Measurements from ENCODE around the gene SURF1.
A peak's percentile ranks its signal among the peaks of the same experiment; 100 is the strongest.

The SURF1 gene

DNA sequence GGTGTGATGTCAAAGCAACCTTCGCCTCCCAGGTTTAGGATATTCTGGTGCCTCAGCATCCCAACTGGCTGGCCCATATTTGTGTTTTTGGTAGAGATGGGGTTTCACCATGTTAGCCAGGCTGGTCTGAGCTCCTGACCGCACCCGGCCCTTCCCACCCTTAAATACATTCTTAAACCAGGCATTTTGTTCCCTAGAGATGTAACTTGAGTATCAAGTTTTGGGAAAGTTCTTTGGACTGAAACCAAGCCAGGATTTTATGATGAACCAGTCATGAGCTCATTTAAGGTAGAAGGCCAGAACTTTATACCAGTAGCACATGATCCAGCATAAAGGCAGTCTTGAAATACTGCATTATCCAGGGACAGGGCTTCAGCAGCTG is 4.8 kb downstream of the SURF1 start:
- H3K27me3 ChIP-seq (ENCODE audit: control insufficient read depth in 1 of 2, insufficient read depth in 2 of 2, low read length in 2 of 2), result no peaks in the 10 kb centered on the region
- H3K4me3 ChIP-seq (ENCODE audit: low read length in 2 of 2), result no peak overlapping the region
- H3K36me3 ChIP-seq (ENCODE audit: control insufficient read depth in 2 of 2, insufficient read depth in 2 of 2, low read length in 2 of 2), result peaks cover 37% of the 10 kb centered on the region in 2 donors
- H3K4me1 ChIP-seq (ENCODE audit: control insufficient read depth, insufficient read depth, low read length), result peaks cover 36% of the 10 kb centered on the region
- H3K27ac ChIP-seq (ENCODE audit: low read length), result no peak overlapping the region
- no peaks in the 10 kb centered on the region for H3K9me3 ChIP-seq (ENCODE audit: control insufficient read depth in 2 of 2, low read length in 2 of 2)
- H3K9ac ChIP-seq (ENCODE audit: low read length in 2 of 2), result no peak overlapping the region

DNA sequence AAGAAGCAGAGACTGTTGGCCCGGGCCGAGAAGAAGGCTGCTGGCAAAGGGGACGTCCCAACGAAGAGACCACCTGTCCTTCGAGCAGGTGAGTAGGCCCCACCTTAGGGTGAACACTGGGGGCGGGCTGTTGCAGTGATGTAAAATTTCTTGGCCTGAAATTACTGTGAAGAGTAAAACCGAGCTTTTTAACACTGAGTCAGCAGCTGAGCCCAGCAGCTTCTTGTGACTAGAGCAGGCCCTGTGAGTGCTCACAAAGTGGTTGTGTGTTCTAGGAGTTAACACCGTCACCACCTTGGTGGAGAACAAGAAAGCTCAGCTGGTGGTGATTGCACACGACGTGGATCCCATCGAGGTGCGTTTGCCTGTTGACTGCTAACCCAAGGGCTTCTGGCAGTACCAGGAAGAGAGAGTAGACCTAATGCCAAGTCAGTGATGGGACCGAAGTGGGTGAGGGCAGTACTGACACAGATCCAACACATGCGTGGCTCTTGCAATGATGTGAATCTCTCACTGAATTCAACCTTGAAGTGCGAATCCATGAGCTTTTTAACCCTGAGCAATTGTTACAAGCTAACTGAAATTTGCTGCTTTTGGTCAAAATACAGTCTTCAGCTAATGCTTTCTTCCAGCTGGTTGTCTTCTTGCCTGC is 6.2 kb downstream of the SURF1 start:
- H3K4me1 ChIP-seq (ENCODE audit: control insufficient read depth, insufficient read depth, low read length), result peaks cover 33% of the 10 kb centered on the region
- H3K4me3 ChIP-seq (ENCODE audit: low read length in 2 of 2), result no peak overlapping the region
- H3K27ac ChIP-seq (ENCODE audit: low read length), result no peak overlapping the region
- H3K9ac ChIP-seq (ENCODE audit: low read length in 2 of 2), result no peak overlapping the region
- H3K27me3 ChIP-seq (ENCODE audit: control insufficient read depth in 1 of 2, insufficient read depth in 2 of 2, low read length in 2 of 2), result no peaks in the 10 kb centered on the region
- peaks cover 40 to 44% of the 10 kb centered on the region in 2 donors for H3K36me3 ChIP-seq (ENCODE audit: control insufficient read depth in 2 of 2, insufficient read depth in 2 of 2, low read length in 2 of 2)
- no peaks in the 10 kb centered on the region for H3K9me3 ChIP-seq (ENCODE audit: control insufficient read depth in 2 of 2, low read length in 2 of 2)

DNA sequence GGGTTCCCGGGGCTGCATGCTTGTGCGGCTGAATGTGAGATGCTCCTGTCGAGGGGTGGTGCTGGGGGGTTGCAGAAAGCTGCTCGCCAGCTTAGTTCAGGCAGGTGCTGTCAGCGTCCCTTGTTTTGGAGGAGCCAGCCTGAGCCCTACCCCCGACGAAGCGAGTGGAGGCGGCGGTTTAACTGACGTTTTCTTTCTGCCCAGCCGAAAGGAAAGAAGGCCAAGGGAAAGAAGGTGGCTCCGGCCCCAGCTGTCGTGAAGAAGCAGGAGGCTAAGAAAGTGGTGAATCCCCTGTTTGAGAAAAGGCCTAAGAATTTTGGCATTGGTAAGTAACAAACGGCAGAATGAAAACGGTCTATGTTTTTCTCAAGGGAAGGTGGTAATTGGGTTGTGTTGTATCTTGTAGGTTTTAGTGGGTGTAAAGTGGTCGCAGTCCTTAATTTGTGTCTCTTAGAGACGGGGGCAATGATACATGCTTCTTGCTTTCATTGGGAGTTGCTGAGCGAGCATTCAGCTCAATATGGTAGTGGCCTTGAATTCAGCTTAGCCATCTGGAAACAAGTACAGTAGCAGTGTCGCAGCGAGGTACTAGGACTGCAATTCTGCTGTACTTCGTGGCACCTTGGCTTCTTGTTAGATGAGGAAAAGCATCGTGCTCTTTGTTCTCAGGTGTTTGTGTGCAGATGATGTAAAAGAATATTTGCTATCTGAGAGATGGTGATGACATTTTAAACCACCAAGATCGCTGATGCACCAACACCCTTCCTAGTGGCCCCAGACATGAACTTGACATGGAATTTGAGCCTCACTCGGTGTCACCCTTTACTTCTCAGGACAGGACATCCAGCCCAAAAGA is 7.3 kb downstream of the SURF1 start:
- Histone ChIP-seq H3K27ac (ENCODE audit: low read length) (peak overlapping the region; percentile 94), H3K36me3 (ENCODE audit: control insufficient read depth in 2 of 2, insufficient read depth in 2 of 2, low read length in 2 of 2) (peaks cover 51 to 55% of the 10 kb centered on the region in 2 donors), H3K4me3 (ENCODE audit: low read length in 2 of 2) (peak overlapping the region; percentile 98 to 99), H3K4me1 (ENCODE audit: control insufficient read depth, insufficient read depth, low read length) (peaks cover 31% of the 10 kb centered on the region), H3K9ac (ENCODE audit: low read length in 2 of 2) (peak overlapping the region; percentile 98), H3K9me3 (ENCODE audit: control insufficient read depth in 2 of 2, low read length in 2 of 2) (no peaks in the 10 kb centered on the region), H3K27me3 (ENCODE audit: control insufficient read depth in 1 of 2, insufficient read depth in 2 of 2, low read length in 2 of 2) (no peaks in the 10 kb centered on the region)

DNA sequence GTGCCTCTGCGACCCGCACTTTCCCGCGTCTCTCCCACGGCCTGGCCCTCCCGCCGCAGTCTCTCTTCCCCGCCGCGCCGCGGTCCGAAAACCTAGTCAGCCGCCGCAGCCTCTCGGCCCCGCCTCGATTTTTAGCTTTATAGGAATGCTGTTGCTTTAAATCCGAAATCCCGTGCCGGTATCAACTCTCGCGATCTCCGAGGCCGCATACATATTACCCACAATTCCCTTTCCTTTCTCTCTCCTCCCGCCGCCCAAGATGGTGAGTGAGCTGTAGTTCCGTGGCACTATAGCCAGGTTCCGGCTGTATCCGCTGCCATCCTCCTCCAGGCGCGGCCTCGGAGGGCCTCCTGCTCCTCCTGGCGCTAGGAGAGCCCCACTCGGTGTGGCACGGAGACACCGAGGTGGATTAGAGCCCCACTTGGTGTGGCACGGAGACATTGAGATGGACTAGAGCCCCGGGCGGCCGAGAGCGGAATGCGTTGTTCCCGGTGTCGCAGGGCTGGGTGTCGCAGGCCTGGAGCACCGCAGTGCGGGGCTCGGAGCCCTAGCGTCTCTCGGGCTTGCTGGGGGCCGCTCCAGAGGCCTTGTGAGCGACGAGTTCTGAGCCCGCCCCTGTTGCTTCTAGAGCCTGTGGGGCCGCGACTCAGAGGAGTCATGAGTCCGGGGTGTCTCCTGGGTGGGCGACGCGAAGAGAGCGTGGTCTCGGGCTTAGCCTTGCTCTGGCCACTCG is 8.1 kb downstream of the SURF1 start, which contains the start of the genes MED22 and RPL7A:
Gene MED22, minus strand, starts transcription at position 147 of the 733 bp plus-strand sequence. CDS start 1,469 bp downstream, outside the sequence.
Gene RPL7A, plus strand, starts transcription at position 234 of the 733 bp plus-strand sequence. Its CDS starts 26 bp downstream, at position 260.
- Histone ChIP-seq H3K27me3 (ENCODE audit: control insufficient read depth in 1 of 2, insufficient read depth in 2 of 2, low read length in 2 of 2) (no peaks in the 10 kb centered on the region), H3K9me3 (ENCODE audit: control insufficient read depth in 2 of 2, low read length in 2 of 2) (no peaks in the 10 kb centered on the region), H3K27ac (ENCODE audit: low read length) (peak within 1 kb of the TSS; percentile 94), H3K4me3 (ENCODE audit: low read length in 2 of 2) (peak within 1 kb of the TSS; percentile 98 to 99), H3K36me3 (ENCODE audit: control insufficient read depth in 2 of 2, insufficient read depth in 2 of 2, low read length in 2 of 2) (peaks cover 59 to 61% of the 10 kb centered on the region in 2 donors), H3K9ac (ENCODE audit: low read length in 2 of 2) (peak within 1 kb of the TSS; percentile 98), H3K4me1 (ENCODE audit: control insufficient read depth, insufficient read depth, low read length) (peaks cover 31% of the 10 kb centered on the region)

DNA sequence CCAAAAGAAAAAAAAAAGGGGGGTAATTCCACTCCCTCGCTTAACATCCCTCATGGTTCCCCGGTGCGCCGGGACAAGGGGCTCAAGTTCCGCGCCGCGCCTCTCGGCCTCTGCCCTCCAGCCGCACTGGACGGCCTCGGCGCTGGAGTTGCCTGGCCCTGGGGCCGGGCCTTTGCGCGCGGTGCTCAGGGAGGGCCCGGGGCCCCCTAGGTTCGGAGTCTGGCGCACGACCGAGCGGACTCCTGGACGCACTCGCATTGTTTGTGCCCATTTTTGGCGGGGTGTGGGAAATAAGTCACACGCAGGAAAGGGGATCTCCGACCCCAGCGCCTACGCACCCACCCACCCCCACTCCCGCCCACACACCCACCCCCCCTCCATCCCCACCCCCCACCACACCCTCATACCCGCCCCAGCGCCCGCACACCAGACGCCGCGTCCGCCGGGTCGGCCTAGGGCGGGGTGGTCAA is 8.7 kb downstream of the SURF1 start:
- Histone ChIP-seq H3K36me3 (ENCODE audit: control insufficient read depth in 2 of 2, insufficient read depth in 2 of 2, low read length in 2 of 2) (peaks cover 60 to 62% of the 10 kb centered on the region in 2 donors), H3K27me3 (ENCODE audit: control insufficient read depth in 1 of 2, insufficient read depth in 2 of 2, low read length in 2 of 2) (no peaks in the 10 kb centered on the region), H3K9ac (ENCODE audit: low read length in 2 of 2) (peak overlapping the region; percentile 98), H3K9me3 (ENCODE audit: control insufficient read depth in 2 of 2, low read length in 2 of 2) (no peaks in the 10 kb centered on the region), H3K4me1 (ENCODE audit: control insufficient read depth, insufficient read depth, low read length) (peaks cover 31% of the 10 kb centered on the region), H3K4me3 (ENCODE audit: low read length in 2 of 2) (peak overlapping the region; percentile 98 to 99), H3K27ac (ENCODE audit: low read length) (peak overlapping the region; percentile 94)

DNA sequence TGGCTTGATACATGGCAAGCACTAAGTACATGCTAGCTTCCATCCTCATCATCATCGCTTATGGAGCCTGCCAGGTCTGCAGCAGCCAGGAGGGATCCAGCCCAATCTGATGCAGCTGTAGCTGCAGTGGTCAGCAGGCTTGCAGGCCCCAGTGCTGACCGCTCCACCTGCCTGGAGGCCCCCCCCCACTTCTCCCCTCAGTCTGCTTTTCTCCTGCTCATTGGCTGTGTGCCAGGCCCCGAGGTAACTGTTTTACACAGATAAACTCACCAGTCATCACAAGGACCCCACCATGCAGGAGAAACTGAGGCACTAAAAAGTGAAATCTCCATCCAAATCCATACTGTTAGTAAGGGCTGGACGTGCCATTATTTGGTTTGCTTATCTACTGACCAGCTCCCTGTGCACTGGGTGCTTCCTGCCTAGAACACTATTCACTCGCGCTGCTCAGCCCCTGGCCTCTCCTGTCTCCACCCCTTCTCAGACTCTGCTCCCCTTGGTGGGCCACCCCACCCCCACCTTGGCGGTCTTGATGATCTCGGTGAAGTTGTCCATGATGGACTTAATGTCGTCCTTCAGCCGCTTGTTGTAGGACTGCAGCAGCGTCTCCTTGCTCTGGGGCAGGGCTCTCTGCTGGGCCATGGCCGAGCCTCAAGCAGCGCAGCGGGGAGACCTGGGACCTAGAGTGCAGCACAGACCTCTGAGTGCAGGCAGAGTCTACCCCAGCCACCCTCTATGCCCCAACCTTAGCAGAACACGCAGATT is 10.1 kb downstream of the SURF1 start:
- Histone ChIP-seq H3K36me3 (ENCODE audit: control insufficient read depth in 2 of 2, insufficient read depth in 2 of 2, low read length in 2 of 2) (peaks cover 53 to 54% of the 10 kb centered on the region in 2 donors), H3K9ac (ENCODE audit: low read length in 2 of 2) (peak overlapping the region; percentile 55 to 79), H3K9me3 (ENCODE audit: control insufficient read depth in 2 of 2, low read length in 2 of 2) (no peaks in the 10 kb centered on the region), H3K4me3 (ENCODE audit: low read length in 2 of 2) (peak overlapping the region; percentile 71 to 99), H3K27me3 (ENCODE audit: control insufficient read depth in 1 of 2, insufficient read depth in 2 of 2, low read length in 2 of 2) (no peaks in the 10 kb centered on the region), H3K27ac (ENCODE audit: low read length) (peak overlapping the region; percentile 60), H3K4me1 (ENCODE audit: control insufficient read depth, insufficient read depth, low read length) (peaks cover 27% of the 10 kb centered on the region)

DNA sequence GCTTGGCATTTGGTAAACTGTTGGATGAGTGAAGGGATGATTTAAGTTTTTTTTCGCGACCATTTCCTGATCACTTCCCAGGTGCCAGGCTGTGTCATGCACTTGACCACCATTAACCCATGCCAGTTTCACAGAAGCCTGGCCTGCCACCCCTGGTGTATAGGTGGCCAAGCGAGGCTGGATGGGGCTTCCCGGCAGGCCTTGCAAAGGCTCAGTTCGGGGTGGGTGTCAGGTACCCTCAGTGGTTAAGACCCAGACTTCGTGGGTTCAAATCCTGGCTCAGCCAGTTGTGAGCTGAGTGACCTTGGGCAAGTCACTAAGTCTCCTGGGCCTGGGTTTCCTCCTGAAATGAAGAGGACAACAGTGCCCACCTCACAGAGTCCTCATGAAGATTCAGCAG is 10.7 kb downstream of the SURF1 start:
- H3K27ac ChIP-seq (ENCODE audit: low read length), result no peak overlapping the region
- peaks cover 27% of the 10 kb centered on the region for H3K4me1 ChIP-seq (ENCODE audit: control insufficient read depth, insufficient read depth, low read length)
- H3K27me3 ChIP-seq (ENCODE audit: control insufficient read depth in 1 of 2, insufficient read depth in 2 of 2, low read length in 2 of 2), result no peaks in the 10 kb centered on the region
- H3K4me3 ChIP-seq (ENCODE audit: low read length in 2 of 2), result no peak overlapping the region
- peak overlapping the region in 1 of 2 donors; percentile 13 for H3K9ac ChIP-seq (ENCODE audit: low read length in 2 of 2)
- H3K36me3 ChIP-seq (ENCODE audit: control insufficient read depth in 2 of 2, insufficient read depth in 2 of 2, low read length in 2 of 2), result peaks cover 51 to 53% of the 10 kb centered on the region in 2 donors
- no peaks in the 10 kb centered on the region for H3K9me3 ChIP-seq (ENCODE audit: control insufficient read depth in 2 of 2, low read length in 2 of 2)

DNA sequence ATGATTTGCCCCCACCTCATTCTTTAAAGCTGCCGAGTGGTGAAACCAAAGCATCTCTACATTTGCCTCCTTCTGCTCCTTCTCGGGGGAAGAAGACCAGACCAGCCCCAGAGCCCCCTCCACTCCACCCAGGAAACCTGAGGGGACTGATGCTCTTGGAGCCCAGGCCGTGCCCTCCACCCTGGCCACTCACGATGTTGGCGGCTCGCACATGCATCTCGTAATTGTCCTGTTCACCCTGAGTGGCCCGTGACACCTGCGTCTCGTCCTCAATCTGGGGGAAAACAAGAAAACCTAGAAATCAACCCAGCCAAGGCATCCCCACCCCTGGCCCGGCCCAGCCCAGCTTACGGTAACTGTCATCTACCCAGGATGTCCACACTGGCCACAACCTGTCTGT is 11.3 kb downstream of the SURF1 start:
- Histone ChIP-seq H3K4me1 (ENCODE audit: control insufficient read depth, insufficient read depth, low read length) (peaks cover 27% of the 10 kb centered on the region), H3K9ac (ENCODE audit: low read length in 2 of 2) (no peak overlapping the region), H3K36me3 (ENCODE audit: control insufficient read depth in 2 of 2, insufficient read depth in 2 of 2, low read length in 2 of 2) (peaks cover 51 to 52% of the 10 kb centered on the region in 2 donors), H3K4me3 (ENCODE audit: low read length in 2 of 2) (no peak overlapping the region), H3K27me3 (ENCODE audit: control insufficient read depth in 1 of 2, insufficient read depth in 2 of 2, low read length in 2 of 2) (no peaks in the 10 kb centered on the region), H3K9me3 (ENCODE audit: control insufficient read depth in 2 of 2, low read length in 2 of 2) (no peaks in the 10 kb centered on the region), H3K27ac (ENCODE audit: low read length) (no peak overlapping the region)

DNA sequence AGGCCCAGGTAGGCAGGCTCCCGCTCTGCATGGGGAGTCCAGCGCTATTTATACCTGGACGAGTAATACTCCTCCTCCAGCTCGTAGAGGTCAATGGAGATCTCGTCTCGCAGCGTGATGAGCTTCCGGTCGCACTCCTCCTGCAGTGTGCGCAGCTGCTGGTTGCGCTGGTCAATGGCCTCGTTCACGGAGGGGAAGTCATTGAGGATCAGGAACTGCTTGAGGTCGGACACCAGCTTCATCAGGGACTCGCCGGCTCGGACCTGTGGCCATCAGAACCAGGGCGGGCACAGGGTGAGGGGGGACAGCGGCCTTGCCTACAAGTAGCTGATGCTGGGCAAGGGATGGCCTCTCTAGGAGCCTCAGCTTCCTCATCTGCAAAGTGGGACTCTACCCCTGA is 12.2 kb downstream of the SURF1 start:
- Histone ChIP-seq H3K4me1 (ENCODE audit: control insufficient read depth, insufficient read depth, low read length) (peaks cover 21% of the 10 kb centered on the region), H3K36me3 (ENCODE audit: control insufficient read depth in 2 of 2, insufficient read depth in 2 of 2, low read length in 2 of 2) (peaks cover 45 to 52% of the 10 kb centered on the region in 2 donors), H3K4me3 (ENCODE audit: low read length in 2 of 2) (no peak overlapping the region), H3K27ac (ENCODE audit: low read length) (no peak overlapping the region), H3K9me3 (ENCODE audit: control insufficient read depth in 2 of 2, low read length in 2 of 2) (no peaks in the 10 kb centered on the region), H3K27me3 (ENCODE audit: control insufficient read depth in 1 of 2, insufficient read depth in 2 of 2, low read length in 2 of 2) (no peaks in the 10 kb centered on the region), H3K9ac (ENCODE audit: low read length in 2 of 2) (no peak overlapping the region)

DNA sequence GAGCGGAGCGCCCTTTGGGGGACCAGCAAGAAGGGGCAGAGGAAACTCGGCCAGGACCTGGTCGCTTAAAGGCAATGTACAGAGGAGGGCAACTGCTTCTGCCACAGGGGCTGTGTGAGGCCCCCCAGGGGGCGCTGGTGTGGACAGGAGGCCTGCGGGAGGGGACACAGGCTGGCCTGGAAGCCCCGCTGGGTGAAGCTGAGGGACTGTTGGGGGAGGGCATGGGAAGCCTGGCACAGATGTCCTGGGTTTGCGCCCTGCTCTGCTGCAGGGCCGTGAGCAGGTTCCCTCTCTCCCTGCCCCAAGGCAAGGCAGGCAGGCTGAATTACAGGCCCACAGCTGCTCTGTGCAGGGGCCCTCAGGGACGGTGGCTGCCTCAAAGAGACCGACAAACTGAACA is 13.7 kb downstream of the SURF1 start:
- no peak overlapping the region for H3K27ac ChIP-seq (ENCODE audit: low read length)
- H3K4me3 ChIP-seq (ENCODE audit: low read length in 2 of 2), result no peak overlapping the region
- H3K36me3 ChIP-seq (ENCODE audit: control insufficient read depth in 2 of 2, insufficient read depth in 2 of 2, low read length in 2 of 2), result peaks cover 45 to 56% of the 10 kb centered on the region in 2 donors
- H3K27me3 ChIP-seq (ENCODE audit: control insufficient read depth in 1 of 2, insufficient read depth in 2 of 2, low read length in 2 of 2), result no peaks in the 10 kb centered on the region
- H3K9me3 ChIP-seq (ENCODE audit: control insufficient read depth in 2 of 2, low read length in 2 of 2), result no peaks in the 10 kb centered on the region
- H3K9ac ChIP-seq (ENCODE audit: low read length in 2 of 2), result no peak overlapping the region
- peaks cover 13% of the 10 kb centered on the region for H3K4me1 ChIP-seq (ENCODE audit: control insufficient read depth, insufficient read depth, low read length)

Measured in stomach smooth muscle (tissue), 2 donors.